ENCODE results near the gene CD163.
"Not testable (repeated sequence)": the region's sequence is repeated elsewhere in the genome, so short reads cannot be mapped to it uniquely, and the experiment has no call there.

The CD163 gene

GRCh38 chr12:7448099-7448498 is 55.5 kb downstream of the CD163 start:
- DNase-seq: no peak

GRCh38 chr12:7444537-7444936 is 59.0 kb downstream of the CD163 start:
- DNase-seq: no peak

- DNase-seq: no peak
These were observed 59.5 kb downstream of the CD163 start, which contains the start of gene CD163L1 for GRCh38 chr12:7444076-7444475. CD163L1 (minus strand) TSS chr12:7444153; CDS start chr12:7444127, 26 bp downstream.

GRCh38 chr12:7441216-7441615 is 62.4 kb downstream of the CD163 start:
- DNase-seq: no peak

- peak; percentile 62 to 79 for DNase-seq
These were observed 63.7 kb downstream of the CD163 start for GRCh38 chr12:7439579-7440505.

- peak in 1 of 2 experiments; percentile 24 for DNase-seq
These were observed 65.1 kb downstream of the CD163 start for GRCh38 chr12:7438291-7438995.

- DNase-seq: not testable (repeated sequence)
These were observed 66.1 kb downstream of the CD163 start for GRCh38 chr12:7437494-7437893.

- DNase-seq: no peak
These were observed 68.9 kb downstream of the CD163 start for GRCh38 chr12:7434670-7435069.

GRCh38 chr12:7433276-7433822 is 70.2 kb downstream of the CD163 start:
- DNase-seq: no peak

- no peak for DNase-seq
These were observed 71.4 kb downstream of the CD163 start for GRCh38 chr12:7431993-7432685.
